Inflammatory macrophage treated with lipopolysaccharide for 1 hour (primary cell): ENCODE results near the gene TOX2.
"Not testable (repeated sequence)": the region's sequence is repeated elsewhere in the genome, so short reads cannot be mapped to it uniquely, and the experiment has no call there.

Experiments used
- DNase-seq, 2 donors: peaks; one replicate each; pipeline ENCODE4 v3.0.0-alpha.2; 2020 to 2022

TOX2 gene

DNA sequence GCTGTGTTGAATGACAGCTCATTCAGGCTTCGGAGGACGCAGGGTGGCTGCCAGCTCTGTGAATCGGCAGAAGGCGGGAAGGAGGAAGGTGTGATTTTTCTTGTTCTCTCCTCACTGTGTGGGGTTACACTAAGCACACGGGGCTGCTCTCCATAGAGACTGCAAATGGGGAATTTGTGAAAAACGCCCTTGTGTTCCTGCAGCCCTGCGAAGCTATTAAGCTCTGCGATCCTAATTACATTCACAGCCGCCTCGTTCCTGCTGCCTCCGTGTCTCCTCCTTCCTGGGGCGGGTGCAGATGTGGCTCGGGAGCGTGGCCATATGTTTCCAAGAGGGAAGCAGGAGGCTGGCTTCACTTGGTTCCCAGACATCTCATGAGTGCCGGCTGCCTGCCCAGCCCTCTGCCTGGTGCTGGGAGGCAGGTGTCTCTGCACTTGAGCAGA is 124.0 kb downstream of the TOX2 start:
- no peak for DNase-seq

DNA sequence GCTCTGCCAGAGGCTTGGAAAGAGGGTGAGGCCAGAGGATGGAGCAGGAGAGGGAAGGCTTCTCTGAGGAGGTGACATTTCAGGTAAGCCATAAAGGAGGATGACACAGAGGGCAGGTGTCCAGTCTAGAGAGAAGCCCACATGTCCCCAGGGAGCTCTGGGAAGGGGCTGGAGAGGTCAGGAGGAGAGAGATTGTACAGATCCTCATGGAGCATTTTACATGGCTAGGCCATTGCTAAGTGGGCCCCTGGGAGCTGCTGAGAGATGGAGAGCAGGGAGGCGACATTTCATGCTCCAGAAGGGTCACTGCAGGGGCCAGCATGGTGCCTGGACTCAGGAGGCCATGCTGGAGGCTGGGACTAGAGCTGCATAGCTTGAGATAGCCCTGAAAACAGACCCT is 124.5 kb downstream of the TOX2 start:
- no peak for DNase-seq

DNA sequence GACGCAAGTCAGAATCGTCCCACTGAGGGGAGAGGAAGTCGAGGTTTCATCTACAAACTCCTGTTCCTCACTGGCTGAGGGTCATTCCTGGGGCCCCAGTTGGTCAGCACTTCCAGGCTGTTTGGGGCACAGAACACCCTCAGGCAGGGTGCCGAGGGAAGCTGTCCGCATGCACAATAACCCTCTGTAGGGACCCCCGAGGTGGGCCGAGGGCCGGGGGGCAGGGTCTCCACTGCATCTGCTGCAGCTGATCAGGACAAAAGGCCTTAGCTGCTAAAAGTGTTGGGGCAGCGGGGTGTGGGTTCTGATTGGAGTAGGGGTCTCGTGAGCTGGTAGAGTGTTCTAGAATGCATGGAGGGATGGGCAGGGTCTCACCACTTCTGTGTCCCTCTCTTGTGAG is 125.1 kb downstream of the TOX2 start:
- no peak for DNase-seq

DNA sequence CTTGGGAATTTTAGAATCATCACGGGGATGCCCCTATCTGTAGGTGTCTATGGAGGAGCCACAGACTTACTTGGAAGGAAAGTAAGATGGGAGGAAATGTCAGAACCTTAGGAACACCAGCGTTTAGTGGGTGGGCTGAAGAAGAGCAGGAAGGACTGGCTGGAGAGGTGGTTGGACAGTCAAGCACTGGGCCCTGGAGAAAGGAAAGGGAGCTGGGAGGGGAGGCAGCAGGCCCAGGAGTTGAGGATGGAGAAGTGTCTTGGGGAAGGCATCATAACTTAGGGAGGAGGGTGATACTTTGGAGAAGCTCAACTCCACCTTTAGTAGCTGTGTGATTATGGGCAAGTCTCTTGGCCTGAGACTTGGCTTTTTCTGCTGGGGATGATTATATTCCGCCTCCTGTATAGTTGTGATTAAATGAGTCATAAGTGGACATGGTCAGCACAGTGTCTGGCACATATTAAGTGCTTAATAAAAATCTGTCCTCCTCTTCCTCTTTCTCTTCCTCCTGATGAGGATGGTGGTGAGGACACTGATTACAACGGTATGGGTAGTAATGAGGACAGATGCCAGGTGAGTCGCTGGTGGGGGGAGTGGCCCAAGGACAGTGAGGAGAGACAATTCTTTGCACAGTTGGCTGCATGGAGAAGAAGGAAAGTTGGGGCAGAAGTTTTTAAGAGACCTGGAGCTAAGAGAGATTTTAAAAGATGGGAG is 125.7 kb downstream of the TOX2 start:
- DNase-seq, result no peak

DNA sequence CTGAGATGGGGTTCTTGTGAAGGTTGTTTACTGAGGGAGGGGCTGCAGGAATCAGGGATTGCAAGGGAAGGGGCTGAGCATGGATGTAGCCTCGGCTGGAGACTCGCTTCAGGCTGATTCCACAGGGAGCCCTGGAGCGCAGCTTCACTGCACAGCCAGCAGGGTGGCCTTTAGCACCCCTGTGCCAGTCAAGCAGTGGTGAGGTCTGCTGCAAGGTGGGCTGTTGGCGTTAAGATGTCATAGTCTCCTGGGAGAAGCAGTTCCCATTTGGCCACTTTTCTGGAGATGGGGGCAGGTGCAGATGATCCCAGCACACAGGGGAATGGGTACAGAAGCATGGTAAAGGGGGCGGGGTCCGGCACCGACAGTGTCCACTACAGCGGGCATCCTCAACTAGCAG is 126.3 kb downstream of the TOX2 start:
- no peak for DNase-seq

DNA sequence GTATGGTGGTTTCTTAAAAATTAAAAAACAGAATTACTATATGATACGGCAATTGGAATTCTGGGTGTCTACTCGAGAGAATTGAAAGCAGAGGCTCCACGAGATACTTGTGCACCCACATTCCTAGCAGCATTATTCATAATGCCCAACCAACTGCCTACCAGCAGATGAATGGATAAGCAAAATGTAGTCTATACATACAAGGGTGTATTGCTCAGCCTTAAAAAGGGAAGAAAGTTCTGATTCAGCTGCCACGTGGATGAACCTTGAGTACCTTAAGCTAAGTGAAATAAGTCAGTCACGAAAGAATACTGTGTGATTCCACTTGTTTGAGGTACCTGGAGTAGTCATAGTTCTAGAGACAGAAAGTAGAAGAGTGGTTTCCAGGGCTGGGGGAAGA is 130.1 kb downstream of the TOX2 start:
- not testable (repeated sequence) for DNase-seq

DNA sequence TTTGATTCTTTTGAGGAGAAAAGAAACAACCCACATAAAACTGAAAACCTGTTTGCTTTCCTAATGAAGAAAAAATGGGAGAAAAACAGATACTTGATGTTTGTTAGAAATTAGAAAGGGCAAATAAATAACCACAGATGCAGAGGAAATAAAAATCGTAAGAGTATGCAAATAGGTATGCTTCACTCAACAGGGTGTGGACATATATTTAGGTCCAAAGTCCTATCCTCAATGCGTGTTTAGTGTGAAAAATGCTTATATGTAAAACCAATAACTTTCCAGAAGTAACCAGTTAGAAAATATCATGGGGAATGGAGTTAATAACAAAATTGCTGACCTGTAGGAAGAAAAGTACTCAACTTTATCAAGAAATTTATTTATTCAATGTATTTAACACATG is 135.7 kb downstream of the TOX2 start:
- DNase-seq, result no peak

DNA sequence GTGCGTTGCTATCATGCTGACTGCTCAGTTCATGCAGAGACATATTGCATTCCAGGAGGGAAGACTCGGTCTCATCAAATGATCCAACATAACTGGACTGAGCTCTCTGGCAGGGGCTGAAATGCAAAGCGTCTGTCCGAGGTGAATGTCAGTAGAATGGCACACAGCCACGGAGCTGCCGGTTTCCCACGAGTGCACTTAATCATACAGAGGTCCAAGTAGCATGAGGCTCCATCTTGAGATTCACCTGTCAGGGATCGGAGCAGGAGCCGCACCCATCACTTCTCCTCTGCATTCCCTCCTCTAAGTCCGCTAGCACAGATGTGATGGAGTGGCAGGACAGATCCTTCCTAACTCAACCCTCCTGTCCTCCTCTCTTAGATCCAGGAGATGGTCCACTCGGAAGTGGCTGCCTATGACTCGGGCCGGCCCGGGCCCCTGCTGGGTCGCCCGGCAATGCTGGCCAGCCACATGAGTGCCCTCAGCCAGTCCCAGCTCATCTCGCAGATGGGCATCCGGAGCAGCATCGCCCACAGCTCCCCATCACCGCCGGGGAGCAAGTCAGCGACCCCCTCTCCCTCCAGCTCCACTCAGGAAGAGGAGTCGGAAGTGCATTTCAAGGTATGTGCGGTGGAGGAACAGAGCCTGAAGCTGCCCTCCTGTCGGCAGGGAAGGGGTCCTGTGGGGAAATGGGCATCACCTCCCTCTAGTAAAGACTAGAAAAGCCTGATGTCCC is 136.4 kb downstream of the TOX2 start:
- DNase-seq, result no peak

DNA sequence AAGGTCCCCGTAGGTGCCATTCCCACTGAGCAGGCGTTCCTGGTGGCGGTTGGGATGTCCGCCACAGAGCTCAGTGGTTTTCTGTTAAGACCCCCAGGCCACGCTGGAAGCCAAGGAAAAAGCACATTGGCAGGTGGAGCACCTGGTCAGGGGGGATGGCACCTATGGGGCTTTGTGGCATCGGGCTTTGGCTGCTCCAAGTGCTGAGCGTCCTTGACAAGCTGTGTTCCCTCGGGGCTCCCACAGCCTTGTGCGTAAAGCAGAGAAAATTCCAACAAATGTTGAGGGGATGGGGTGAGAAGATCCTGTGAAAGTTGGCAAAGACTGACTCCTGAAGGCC is 137.0 kb downstream of the TOX2 start:
- no peak for DNase-seq

DNA sequence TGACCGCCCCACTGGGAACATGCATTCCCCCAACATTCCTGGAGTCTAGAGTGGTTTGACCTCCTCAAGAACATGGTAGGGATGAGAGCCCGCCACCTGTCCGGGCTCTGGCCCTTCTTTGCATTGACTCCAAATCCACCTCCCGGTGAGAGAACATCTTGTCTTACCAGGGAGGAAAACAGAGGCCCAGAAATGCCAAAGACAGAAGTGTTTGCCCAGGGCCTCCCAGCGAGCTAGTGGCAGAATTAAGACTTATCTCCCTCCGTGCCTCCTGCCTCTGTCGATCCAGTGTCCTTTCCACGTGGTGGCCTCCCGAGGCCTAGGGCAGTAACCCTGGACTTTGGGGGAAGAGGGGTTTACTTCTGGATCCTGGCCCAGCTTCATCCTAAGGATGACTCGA is 137.5 kb downstream of the TOX2 start:
- DNase-seq, result no peak

DNA sequence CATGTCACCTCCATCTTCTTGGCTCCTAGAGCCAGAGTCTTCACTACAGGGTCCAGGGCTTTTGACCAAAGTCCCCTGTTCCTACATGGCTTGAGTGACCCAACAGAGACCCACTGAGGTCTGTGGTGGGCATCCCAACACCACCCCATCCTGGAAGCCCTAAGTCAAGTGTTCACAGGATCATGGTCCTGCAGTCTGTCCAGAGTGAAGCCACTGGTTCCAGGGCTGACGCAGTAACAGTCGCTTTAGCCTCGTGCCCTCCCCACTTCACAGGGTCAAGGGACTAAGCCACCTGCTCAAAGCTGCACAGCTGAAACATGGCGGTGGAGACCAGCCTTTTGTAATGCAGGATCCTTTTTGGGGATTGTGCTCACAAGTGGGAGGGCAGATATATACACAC is 138.4 kb downstream of the TOX2 start:
- no peak for DNase-seq

DNA sequence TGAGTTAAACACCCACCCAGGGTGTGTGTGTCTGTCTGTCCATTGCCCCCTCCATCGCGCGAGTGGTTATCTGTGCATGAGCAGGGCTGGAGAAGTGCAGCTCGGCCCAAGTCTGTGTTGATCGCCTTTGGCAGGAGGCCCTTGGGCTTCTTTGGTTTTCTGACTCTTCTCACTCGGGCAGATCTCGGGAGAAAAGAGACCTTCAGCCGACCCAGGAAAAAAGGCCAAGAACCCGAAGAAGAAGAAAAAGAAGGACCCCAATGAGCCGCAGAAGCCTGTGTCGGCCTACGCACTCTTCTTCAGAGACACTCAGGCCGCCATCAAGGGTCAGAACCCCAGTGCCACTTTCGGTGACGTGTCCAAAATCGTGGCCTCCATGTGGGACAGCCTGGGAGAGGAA is 139.5 kb downstream of the TOX2 start:
- no peak for DNase-seq

DNA sequence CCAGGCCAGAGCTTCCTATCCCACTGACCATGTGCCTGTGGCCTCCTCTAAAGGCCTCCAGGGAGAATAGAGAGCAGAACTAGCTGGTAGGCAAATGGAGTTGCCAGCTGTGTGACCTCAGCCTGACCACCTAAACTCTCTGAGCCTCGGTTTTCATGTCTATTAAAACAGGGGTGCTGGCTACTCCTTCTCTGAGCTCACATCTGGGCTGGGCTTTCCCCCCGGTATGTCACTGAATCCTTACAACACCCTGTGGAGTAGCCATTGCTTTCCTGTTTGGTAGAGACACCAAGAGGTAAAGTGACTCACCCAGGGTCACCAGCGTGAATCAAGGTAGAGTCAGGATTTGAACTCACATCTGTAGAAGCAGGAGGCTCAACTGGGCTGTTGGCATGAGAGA is 140.2 kb downstream of the TOX2 start:
- no peak for DNase-seq

DNA sequence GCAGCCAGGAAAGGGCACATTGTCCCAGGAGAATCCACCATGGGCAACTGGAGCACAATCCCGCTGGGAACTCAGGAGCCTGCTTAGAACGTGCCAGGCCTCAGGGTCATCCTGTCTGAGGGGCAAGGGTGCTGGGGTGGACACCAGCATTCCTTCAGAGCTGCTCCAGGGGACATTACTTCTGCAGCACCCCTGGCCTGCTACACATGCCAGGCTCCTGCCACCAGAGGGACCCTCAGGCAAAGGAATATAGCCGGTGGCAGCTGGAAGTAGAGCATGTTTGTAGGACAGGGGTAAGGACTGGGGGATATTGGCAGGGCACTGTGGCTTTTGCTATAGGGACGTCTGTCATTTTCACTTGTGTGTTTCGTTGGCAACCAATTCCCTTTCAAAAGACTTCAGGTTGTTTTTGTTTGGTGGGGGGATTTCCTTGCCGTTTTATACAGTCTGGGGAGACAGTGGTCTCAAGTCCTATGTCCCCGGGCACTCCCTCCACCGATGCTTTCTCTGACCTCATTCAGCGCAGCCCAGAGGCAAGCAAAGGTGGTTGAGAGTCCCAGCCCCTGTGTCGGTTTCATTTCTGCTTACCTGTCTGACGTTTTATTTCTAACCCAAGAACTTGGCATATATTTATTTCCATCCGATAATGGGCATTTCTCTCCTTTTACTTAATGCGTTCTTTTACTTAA is 141.5 kb downstream of the TOX2 start:
- peak; percentile 10 to 58 for DNase-seq

DNA sequence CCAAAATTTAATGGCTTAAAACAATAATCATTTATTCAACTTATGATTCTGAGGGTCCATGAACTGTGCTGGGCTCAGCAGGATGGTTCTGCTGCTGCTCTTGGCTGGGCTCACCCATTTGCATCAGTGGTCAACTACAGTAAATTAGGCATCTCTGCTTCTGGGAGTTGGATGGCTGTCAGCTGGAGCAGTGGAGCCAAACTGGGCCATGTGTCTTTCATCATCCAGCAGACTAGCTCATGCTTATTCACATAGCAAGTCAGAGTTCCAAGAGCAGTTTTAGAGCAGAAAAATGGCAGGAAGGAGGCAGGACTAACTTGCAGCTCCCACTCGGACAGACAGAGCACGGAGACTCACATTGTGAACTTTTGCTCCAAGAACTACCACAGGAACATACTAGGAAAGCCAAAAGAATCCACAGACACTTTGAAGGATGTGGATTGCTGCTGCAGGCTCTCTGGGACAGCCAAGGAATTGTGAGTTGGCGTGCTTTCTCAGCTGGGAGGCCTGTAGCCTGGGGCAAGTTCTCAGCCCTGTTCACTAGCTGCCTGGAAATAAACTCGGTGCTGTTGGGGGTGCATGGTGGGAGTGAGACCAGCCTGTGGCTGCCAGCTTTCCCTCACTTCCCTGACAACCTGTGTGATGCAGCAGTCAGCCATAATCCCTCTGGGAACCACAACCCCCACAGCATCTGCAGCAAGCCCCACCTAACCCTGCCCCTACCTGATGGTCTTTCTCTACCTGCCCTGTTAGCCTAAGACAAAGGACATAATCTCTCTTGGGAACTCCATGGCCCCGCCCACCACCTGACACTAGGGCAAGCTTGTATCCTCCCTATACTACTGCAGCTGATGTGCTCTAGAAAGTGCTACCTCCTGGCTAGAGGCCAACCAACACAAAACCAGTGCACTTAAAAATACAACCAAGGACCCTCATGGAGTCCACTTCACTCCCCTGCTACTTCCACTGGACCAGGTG is 143.3 kb downstream of the TOX2 start:
- no peak for DNase-seq

DNA sequence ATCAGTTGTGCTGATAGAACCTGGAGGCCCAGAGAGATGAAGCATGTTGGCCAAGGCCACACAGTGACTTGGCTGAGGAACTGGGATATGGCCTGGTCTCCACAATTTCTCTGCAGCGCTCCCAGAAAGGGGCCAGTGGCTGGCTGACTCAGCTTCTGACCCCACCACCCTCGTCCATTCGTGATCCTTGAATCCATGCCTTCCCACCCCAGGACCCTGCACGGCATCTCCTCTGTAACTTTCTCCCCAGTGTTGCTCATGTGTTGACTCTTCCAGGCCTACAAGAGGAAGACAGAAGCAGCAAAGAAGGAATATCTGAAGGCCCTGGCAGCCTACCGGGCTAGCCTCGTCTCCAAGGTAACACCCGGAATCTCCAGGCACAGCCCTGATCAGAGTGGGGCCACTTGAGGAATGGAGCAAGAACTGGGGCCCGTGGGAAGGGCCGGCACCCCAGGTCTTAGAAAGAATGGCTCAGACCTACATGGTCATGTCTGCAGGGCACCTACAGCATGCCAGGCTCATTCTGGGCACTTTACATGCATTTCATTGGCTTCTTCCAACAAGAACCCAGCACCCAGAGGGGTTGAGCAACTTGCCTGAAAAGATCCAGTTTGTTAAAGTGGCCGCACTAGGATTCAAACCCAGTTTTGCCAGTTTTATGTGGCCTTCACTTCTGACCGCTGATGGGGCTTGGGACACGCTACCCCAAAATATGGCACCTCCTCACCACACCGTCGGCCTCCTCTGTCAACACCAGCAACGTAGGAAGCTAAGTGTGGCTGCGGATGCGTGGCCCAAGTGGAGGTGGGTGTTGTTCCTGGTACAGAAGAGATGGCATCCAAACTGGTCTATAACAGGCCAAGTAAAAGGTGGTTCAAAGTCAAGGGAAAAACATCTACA is 150.1 kb downstream of the TOX2 start:
- DNase-seq, result no peak

DNA sequence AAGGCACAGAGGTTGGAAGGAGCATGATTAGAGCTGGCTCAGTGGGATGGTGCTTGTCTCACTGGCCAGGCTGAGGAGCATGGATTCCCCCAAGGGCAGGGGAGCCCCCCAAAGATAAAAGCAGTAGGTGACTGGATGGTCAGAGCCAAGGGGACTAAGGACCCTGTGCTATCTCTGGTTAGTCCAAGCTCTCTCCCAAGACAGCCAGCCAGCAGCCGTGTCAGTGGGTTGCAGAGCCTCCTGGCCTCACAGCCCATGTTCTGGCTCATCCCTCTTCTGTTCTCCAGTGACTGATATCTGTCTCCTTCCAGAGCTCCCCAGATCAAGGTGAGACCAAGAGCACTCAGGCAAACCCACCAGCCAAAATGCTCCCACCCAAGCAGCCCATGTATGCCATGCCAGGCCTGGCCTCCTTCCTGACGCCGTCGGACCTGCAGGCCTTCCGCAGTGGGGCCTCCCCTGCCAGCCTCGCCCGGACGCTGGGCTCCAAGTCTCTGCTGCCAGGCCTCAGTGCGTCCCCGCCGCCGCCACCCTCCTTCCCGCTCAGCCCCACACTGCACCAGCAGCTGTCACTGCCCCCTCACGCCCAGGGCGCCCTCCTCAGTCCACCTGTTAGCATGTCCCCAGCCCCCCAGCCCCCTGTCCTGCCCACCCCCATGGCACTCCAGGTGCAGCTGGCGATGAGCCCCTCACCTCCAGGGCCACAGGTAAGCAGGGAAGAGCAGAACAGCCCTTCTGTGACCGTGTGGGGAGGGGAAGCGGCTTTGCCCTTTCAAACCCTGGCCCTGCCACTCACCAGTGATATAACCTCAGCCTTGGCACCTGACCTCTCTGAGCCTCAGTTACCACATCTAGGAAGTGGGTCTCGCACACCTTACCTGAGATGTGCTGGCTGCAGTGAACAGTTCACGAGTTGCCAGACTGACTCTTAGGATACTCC is 151.0 kb downstream of the TOX2 start:
- no peak for DNase-seq

DNA sequence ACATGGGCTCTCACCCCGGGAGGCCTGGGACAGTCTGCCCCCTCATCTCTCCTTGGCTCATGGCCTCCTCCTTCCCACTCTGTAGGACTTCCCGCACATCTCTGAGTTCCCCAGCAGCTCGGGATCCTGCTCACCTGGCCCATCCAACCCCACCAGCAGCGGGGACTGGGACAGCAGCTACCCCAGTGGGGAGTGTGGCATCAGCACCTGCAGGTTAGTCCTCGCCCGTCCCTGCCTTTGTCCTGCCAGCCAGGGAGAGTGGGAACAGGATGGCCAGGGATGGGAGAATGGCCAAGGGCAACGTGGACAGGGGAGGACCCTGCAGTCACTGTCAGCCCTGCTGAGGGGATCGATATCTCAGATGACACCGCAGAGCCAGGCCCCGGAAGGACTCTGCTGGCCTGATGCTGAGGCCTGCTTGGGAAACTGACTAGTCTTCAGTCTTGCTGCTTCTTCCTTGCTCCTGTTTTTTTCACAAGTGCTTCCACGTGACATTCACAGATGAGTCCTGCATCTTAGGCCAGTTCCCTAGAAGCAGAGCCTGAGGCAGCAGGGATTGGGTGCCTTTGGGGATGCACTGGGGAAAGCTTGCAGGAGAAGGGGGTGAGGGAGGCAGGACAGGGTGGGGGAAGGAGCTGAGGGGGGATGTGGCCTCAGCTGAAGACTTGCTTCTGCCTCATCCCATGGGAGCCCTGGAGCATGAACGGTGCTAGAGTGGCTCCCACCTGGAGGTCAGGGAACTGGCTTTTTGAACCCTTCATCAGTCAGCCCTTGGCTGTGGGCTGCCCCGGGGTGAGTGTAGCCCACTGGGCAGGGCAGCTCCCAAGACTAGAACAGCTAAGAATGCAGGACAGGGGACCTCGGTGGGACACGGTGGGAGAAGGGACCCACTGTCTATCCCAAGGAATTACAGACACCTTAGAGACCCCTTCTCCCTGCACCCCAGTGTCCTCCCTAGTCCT is 152.3 kb downstream of the TOX2 start:
- no peak for DNase-seq

DNA sequence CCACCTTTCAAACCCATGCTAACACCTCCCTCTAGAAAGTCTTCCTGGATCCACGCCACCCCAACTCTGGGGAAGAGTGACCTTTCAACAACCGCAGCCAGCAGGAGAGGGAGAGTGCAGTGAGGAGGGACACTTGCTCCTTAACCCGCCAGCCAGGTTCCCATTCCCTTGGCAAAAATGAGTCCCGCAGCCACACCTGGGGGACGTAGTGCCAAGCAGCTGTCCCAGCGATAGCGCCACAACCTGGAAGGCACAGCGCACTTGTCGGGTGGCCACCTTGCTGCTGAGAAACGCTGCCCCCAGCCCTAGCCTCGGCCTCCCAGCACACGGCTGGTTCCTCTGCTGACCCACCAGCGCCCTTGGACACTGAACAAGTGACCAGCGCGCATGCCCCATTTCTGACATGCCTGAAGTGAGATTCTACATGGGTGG is 153.0 kb downstream of the TOX2 start:
- DNase-seq, result no peak
